Skeletal muscle satellite cell (primary cell): ENCODE data around the gene HOXA5. TPM values are rescaled to one million over a fixed set of nuclear protein-coding genes. Genes with fewer than 3 reads are reported as not detected.

Experiments
- H3K27me3 ChIP-seq: 2 replicates; pipeline ENCODE4 v1.7.0; 2013; ENCODE audit warnings: low read length; ENCODE audit not compliant: control insufficient read depth, insufficient read depth
- H3K36me3 ChIP-seq: 2 replicates; pipeline ENCODE4 v1.7.0; 2013; ENCODE audit warnings: mild to moderate bottlenecking, control low read depth, low read length; ENCODE audit not compliant: insufficient read depth
- H3K4me1 ChIP-seq: 2 replicates; pipeline ENCODE4 v1.7.0; 2013; ENCODE audit warnings: low read length; ENCODE audit not compliant: control insufficient read depth, insufficient read depth
- H3K4me2 ChIP-seq: 2 replicates; pipeline ENCODE4 v1.7.0; 2013; ENCODE audit warnings: mild to moderate bottlenecking, low read length
- H3K4me3 ChIP-seq: 2 replicates; pipeline ENCODE4 v1.7.0; 2013; ENCODE audit warnings: low read length
- H3K9ac ChIP-seq: 2 replicates; pipeline ENCODE4 v1.7.0; 2013; ENCODE audit warnings: mild to moderate bottlenecking, low read depth, low read length, moderate library complexity
- H3K9me3 ChIP-seq: replicated peaks from 2 replicates; pipeline ENCODE4 v1.7.0; 2013; ENCODE audit warnings: mild to moderate bottlenecking, control low read depth, low read length
- total RNA-seq: library from RNA; depleted of rRNA; stranded (reverse); fragments of >200 nt; gene quantifications from 2 replicates; pipeline ENCODE4 v1.2.3, GENCODE V29; 2012; rRNA removed

The HOXA5 gene
- total RNA-seq: 5.3 and 9.6 TPM in 2 replicates

DNA sequence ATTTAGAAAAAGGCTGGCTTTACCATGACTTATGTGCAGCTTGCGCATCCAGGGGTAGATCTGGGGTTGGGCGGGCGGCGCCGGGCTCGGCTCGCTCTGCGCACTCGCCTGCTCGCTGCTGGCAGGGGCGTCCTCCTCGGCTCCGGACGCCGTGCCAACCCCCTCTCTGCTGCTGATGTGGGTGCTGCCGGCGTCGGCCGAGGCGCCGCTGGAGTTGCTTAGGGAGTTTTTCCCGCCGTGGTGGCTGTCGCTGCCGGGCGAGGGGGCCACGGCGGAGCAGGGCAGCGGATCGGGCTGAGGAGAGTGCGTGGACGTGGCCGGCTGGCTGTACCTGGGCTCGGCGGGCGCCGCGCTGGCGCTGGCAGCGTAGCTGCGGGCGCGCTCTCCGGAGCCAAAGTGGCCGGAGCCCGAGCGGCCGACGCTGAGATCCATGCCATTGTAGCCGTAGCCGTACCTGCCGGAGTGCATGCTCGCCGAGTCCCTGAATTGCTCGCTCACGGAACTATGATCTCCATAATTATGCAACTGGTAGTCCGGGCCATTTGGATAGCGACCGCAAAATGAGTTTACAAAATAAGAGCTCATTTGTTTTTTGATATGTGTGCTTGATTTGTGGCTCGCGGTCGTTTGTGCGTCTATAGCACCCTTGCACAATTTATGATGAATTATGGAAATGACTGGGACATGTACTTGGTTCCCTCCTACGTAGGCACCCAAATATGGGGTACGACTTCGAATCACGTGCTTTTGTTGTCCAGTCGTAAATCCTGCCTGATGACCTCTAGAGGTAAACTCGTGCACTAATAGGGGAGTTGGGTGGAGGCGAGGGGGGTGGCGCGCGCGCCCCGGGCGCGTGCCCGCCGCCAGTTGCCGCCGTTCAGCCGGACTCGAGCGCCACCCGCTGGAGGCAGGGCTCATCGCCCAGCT lies at the start of gene HOXA5:
Gene HOXA5 (minus strand): TSS at position 659 of the 927 bp plus-strand sequence. CDS start 74 bp downstream, at position 585.
- Histone ChIP-seq H3K27me3 (no peaks in the 10 kb centered on the region), H3K4me1 (peaks cover 11% of the 10 kb centered on the region), H3K4me2 (peak within 1 kb of the TSS; percentile 91), H3K36me3 (peaks cover 54% of the 10 kb centered on the region), H3K4me3 (peak within 1 kb of the TSS; percentile 67), H3K9me3 (no peaks in the 10 kb centered on the region), H3K9ac (peak within 1 kb of the TSS; percentile 62)

DNA sequence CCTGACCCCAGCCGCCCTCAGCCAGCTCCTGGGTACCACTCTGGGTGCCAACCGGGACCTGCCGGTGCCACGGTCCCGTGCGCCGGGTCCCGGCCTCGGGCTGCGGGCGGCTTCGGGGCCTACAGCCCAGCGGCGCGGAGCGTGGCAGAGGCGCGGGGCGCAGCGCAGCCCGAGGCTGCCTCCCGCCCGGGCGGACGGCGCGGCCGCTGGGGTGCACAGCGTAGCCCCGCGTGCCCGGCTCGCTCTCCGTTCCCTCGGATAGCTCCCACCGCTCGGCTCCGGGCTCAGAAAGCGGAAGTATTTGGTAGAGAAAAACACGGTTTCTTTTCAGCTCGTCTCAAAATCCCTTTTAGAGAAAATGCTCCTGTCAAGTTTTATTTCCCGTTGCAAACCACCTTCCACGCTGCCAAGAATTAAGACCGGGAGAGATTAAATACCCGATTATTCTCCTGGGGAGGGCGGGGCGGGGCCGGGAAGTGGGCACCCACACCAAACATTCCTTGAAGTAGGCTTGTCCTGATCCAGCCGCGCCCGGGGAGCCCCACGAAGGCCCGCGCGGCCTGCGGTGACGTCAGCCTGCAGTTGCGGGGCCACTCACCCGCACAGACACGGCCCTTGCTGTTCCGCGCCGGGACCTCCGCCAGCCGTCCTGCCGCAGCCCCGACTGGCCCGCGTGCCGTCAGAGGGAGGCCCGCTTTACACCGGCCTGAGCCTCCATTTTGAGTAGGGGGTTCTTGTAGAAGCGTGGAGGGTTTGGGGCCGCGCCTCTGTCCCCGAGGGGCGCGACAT lies 49.3 kb upstream of the HOXA5 start:
- H3K9ac ChIP-seq: peak overlapping the region; percentile 88
- peak overlapping the region; percentile 98 for H3K4me2 ChIP-seq
- peaks cover 2% of the 10 kb centered on the region for H3K27me3 ChIP-seq
- H3K4me1 ChIP-seq: peaks cover 62% of the 10 kb centered on the region
- H3K4me3 ChIP-seq: peak overlapping the region; percentile 73
- H3K9me3 ChIP-seq: no peaks in the 10 kb centered on the region
- H3K36me3 ChIP-seq: no peaks in the 10 kb centered on the region

DNA sequence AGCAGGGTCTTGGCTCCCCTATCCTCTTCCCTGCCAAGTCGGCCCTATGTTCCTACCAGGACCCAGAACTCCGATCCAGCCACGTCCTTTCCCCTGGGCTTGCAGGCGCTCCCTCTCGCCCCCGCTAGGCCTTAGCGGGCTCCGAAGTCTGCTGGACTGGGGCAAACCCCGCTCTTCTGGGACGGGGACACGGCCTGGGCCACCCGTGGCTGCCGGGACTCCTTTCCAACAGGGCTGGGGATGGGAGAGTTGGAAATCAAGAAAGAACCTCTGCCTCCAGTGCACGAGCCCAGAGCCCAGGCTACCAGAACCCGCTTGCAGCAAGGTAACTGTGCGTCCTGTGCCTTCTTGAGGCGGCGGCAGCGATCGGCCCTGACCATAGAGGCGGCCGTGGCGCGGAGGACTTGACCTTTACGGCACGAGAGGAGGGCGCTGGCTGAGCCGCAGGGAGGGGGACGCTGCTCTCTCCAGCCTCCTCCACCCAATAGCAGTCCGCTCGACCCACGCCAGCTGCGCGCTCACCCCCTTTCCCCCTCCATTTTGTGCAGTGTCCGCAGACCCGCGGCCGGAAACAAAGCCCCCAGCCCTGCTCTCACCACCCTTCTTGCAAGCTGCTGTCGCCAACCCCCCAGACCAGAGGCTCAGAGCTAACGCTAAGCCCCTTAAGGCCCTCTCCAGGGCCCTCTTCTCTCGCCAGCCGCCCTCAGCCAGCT lies 48.5 kb upstream of the HOXA5 start:
- no peaks in the 10 kb centered on the region for H3K27me3 ChIP-seq
- no peaks in the 10 kb centered on the region for H3K9me3 ChIP-seq
- no peaks in the 10 kb centered on the region for H3K36me3 ChIP-seq
- peaks cover 69% of the 10 kb centered on the region for H3K4me1 ChIP-seq
- peak overlapping the region; percentile 98 for H3K4me2 ChIP-seq
- peak overlapping the region; percentile 88 for H3K9ac ChIP-seq
- peak overlapping the region; percentile 73 for H3K4me3 ChIP-seq

DNA sequence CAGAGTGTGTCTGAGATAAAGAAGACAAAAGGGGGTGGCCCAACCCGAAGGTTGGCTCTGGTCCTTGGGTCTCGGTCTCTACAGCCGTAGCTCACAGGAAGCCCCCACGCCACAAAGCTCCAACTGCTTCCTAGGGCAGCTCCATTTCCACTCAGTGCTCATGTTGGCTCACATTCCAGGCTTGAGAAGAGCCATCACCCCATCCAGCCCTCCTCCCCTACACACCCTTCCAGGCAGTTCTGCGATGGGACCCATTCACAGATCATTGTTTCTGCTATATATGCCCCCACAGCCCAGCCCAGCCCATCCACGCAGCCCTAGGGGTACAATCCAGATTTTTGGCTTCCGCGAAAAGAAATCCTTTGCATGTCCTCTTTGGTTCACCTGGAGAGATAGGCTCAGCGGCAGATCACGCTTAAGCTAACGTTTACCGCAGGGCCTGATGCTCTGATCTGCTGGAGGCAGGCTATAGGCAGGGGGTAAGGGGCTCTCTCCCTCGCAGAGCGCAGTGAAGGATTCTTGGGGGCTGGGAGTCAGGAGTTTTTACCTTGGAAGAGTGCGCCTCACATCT lies 47.8 kb upstream of the HOXA5 start:
- Histone ChIP-seq H3K4me1 (peaks cover 76% of the 10 kb centered on the region), H3K36me3 (no peaks in the 10 kb centered on the region), H3K27me3 (no peaks in the 10 kb centered on the region), H3K4me2 (peak overlapping the region; percentile 98), H3K9ac (peak overlapping the region; percentile 88), H3K4me3 (peak overlapping the region; percentile 73), H3K9me3 (no peaks in the 10 kb centered on the region)

DNA sequence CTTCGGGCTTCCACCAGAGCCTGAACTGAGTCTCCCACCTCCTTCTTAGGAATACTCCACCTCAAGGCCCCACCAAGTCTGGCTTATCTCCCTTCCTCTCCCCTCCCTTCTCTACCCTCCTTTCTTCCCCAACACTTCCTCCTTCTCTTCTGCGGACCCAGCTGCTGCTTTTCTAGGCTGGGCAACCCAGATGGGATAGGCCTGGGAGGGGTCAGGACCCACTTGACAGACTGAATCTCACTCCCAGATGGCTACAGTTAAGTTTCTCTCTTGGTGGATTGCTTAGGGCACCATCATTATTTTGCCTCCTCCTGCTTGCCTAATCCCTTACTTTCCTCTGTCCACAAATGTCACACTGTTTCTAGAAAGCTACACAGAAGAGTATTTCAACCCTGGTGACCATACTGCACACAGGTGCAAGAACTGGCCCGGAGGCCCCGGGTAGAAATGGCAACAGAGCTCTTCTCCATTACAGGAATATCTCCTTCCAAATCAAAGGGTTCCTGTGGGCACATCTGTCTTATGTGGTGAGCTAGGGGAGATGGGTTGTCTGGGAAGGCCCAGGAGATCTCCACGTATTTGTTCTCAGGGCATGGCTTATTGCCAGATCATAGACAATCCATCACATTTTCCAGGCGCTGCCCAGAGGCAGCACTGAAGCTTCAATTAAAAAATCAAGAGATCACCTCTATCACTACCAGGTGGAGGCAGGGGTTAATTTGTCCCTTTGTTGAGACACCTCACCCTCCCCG lies 46.7 kb upstream of the HOXA5 start:
- Histone ChIP-seq H3K27me3 (no peaks in the 10 kb centered on the region), H3K36me3 (no peaks in the 10 kb centered on the region), H3K4me1 (peaks cover 82% of the 10 kb centered on the region), H3K9me3 (no peaks in the 10 kb centered on the region), H3K9ac (peak overlapping the region; percentile 89), H3K4me3 (peak overlapping the region; percentile 83), H3K4me2 (peak overlapping the region; percentile 98)

DNA sequence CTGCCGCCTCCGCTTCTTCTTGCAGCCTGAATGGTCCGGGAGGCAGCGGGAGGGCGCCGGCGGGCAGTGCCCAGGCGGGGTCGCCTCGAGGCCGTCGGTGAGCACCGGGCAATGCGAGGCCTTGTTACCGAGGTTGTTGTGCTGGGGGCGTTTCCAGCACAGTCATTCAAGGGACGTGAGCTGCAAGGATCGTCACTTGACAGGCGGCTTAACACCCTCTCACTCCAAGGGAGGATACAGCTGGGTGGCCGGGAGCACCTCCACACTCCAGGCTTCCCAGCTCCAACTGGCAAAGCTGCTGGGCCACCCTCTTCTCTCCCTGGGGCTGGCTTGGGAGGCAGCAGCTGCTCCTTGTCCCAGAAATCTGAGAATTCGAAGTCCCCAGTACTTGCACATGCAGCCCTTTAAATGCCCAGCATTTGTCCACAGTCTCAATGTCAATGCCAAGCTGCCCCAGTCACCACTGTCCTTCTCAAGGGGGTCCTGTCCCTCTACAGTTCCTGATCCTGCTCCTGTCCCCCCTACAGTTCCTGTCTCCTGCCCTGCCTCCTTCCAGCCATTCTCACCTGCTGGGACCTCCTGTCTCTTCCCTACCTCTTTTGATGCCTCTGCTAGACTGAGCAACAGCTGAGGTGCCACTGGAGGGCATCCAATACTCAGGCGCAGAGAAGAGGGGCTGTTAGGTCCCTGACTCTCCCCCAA lies 46.0 kb upstream of the HOXA5 start:
- Histone ChIP-seq H3K4me1 (peaks cover 82% of the 10 kb centered on the region), H3K4me2 (peak overlapping the region; percentile 98), H3K36me3 (no peaks in the 10 kb centered on the region), H3K9ac (peak overlapping the region; percentile 89), H3K4me3 (peak overlapping the region; percentile 83), H3K9me3 (no peaks in the 10 kb centered on the region), H3K27me3 (no peaks in the 10 kb centered on the region)

DNA sequence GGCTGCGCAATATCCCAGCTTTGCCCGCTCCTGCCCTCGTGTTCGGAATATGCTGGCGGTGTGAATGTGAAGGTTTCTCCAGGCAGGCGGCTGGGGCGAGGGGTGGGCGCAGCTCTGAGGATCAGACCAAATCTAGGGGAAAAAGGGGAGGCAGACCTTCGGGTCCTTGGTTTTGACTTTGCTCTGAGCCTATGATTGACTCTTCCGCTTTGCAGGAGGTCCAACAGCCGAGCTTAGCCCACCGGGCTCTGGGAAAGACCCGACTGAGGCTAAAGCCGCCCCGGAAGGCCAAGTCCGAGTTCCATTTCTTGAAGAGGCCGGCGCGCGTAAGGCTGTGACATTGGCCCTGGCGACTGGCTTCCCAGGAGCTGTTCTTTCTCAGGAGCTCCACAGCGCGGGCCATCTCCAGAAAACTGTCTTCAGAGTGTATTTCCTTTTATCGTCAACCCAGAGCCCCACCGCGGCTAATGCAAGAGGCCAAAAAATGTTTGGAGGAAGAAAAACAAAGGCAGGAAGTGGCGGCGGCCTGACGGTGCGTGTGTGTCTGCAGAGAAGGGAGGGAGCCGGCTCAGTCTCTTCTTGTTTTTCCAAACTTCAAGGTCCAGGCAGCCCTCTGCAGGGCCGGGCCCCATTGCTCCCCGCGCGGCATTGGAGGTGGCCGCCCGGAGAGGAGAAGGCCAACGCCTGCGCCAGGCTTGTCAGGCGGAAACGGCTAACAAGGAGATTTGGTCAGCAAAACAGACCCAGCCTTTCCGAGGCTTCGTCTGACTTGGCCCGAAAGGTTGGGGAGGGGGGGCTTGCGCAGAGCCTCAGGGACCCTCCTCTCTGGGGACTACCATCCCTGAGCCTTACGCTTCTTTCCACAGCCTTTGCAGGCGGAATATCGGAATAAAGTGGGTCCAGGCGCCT lies 45.2 kb upstream of the HOXA5 start:
- peak overlapping the region; percentile 98 for H3K4me2 ChIP-seq
- peak overlapping the region; percentile 83 for H3K4me3 ChIP-seq
- H3K36me3 ChIP-seq: no peaks in the 10 kb centered on the region
- H3K4me1 ChIP-seq: peaks cover 78% of the 10 kb centered on the region
- no peaks in the 10 kb centered on the region for H3K27me3 ChIP-seq
- peak overlapping the region; percentile 89 for H3K9ac ChIP-seq
- H3K9me3 ChIP-seq: no peaks in the 10 kb centered on the region

DNA sequence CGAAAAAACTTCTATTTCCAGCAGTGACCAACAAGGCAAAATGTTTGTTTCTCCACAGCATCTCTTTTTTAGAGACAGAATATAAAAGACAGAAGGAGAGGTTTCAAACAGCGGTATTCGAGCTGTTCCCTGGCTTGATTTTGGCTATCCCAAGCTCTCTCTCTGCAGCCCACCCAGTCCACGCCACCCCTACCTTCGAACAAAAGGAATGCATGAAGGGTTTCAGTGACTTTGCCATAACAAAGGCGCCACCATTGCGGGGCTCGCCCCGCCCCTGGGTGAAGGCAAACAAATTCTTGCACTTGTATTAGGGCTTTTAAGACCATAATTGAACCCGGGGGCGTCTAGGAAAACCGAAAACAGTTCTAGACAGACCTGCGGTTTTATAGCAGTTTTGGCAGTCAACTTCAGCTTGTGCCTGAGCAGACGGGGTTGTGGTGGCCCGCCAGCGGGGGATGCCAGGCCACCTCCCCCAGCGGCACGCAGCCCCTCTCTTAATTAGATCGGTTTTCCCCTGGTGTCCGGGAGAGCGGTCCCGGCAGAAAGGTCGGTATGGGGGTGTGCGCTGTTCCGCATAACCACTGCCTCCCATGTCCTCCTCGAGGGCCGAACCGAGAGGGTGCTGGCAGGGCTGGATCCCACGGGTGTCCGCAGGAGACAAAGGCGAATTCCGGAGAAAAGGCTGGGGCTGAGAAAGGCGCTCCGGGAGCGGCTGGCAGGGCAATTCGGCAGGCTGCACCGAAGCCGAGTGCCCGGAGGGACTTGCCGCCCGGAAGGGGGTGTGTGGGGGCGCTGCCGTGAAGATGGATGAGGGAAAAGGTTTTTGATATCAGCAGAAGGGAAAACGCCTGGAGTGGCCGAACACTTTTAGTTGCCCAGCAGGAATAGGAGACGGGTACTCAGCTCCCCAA lies 44.2 kb upstream of the HOXA5 start:
- Histone ChIP-seq H3K27me3 (no peaks in the 10 kb centered on the region), H3K9ac (peak overlapping the region; percentile 89), H3K9me3 (no peaks in the 10 kb centered on the region), H3K36me3 (peaks cover 1% of the 10 kb centered on the region), H3K4me3 (peak overlapping the region; percentile 83), H3K4me1 (peaks cover 72% of the 10 kb centered on the region), H3K4me2 (peak overlapping the region; percentile 98)
